HepG2 (cell line): ENCODE measurements around the gene MMP7. TPM values are rescaled to one million over a fixed set of nuclear protein-coding genes. Genes with fewer than 3 reads are reported as not detected.

Experiments
- CEBPZ ChIP-seq: IDR thresholded peaks from 2 replicates; pipeline ENCODE4 v1.6.1; 2012; ENCODE audit warnings: low read length, improper control_type of control experiment
- GABPA ChIP-seq, 2 experiments: IDR thresholded peaks; 2 replicates each; pipeline ENCODE4 v1.6.1; 2011 to 2016; ENCODE audit warnings: low read depth in 2 of 2, low read length in 1 of 2, missing biosample characterization in 1 of 2, missing genetic modification characterization in 1 of 2
- GRHL1 ChIP-seq: sonication (generic); formaldehyde crosslinking; conservative IDR thresholded peaks from 2 replicates; pipeline ENCODE4 v1.8.0; 2022; ENCODE audit warnings: missing genetic modification reagents
- MTF1 ChIP-seq: sonication (generic); formaldehyde crosslinking; IDR thresholded peaks from 2 replicates; pipeline ENCODE4 v1.5.0; 2020; ENCODE audit warnings: missing genetic modification reagents
- SNAPC5 ChIP-seq: sonication (generic); formaldehyde crosslinking; IDR thresholded peaks from 2 replicates; pipeline ENCODE4 v1.8.1; 2023; ENCODE audit warnings: mild to moderate bottlenecking, missing genetic modification reagents, borderline replicate concordance
- ZNF674 ChIP-seq: sonication (generic); formaldehyde crosslinking; IDR thresholded peaks from 2 replicates; pipeline ENCODE4 v1.5.0; 2020; ENCODE audit warnings: low read depth, mild to moderate bottlenecking, missing genetic modification reagents
- polyA plus RNA-seq, 8 experiments: library from polyadenylated mRNA; depleted of rRNA in 3 of 8; stranded (reverse) in 7 of 8; unstranded in 1 of 8; fragments of >200 nt; fragmentation: Illumina TruSeq in 4 of 8; extraction: Trizol in 4 of 8; gene quantifications; 2 replicates each; pipeline versions ENCODE4 v1.2.1 to v1.2.3, GENCODE V29; 2011 to 2016; ENCODE audit warnings: low read depth in 4 of 8, missing spikeins in 1 of 8, mixed read lengths in 1 of 8; ENCODE audit not compliant: insufficient read depth in 1 of 8
- total RNA-seq, 5 experiments: library from RNA; depleted of rRNA; stranded (reverse); fragments of >200 nt; fragmentation: Illumina TruSeq; extraction: Trizol; gene quantifications; 2 replicates each; pipeline ENCODE4 v1.2.3, GENCODE V29; 2016; ENCODE audit warnings: low read depth in 1 of 5
- TF ChIP-seq, protein P1 (sequence below): sonication (generic); formaldehyde crosslinking; IDR thresholded peaks from 2 replicates; pipeline ENCODE4 v1.5.0; 2020; ENCODE audit warnings: missing genetic modification reagents
- TF ChIP-seq, protein P2 (sequence below): sonication (generic); formaldehyde crosslinking; IDR thresholded peaks from 2 replicates; pipeline ENCODE4 v1.9.0; 2021; ENCODE audit warnings: missing genetic modification reagents, borderline replicate concordance

MMP7 gene
- total and polyA plus RNA-seq, 2 of the 13 experiments (the other 11 are each of a cell fraction or from before 2014, with no cell fraction given) = 0.17 TPM; not detected in 1

DNA sequence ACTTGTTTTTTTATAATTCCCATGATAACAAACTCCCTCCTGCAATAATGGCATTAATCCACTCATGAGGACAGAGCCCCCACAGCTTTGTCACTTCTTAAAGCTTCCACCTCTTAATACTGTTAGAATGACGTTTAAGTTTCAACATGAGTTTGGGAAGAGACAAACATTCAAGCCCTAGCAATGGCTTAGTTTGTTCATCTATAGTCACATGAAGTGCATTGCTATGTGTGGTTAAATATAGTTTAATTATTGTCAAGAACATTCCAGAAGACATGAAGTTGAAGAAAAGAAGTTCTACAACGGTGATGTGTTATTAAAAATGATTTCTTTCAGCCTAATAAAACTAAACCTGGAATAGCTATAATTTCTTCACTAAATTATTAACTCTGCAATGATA is 30.6 kb downstream of the MMP7 start (continued):
- TF ChIP-seq ZNF674 (CRISPR knock-in tag) = no peak
- no peak for TF ChIP-seq GABPA (IDR thresholded peaks at IDR 0.05; ENCODE audit: low read depth, low read length)
- TF ChIP-seq GABPA (CRISPR knock-in tag; IDR thresholded peaks at IDR 0.05; ENCODE audit: low read depth) = no peak
- no peak for TF ChIP-seq CEBPZ
- TF ChIP-seq, protein P1, sequence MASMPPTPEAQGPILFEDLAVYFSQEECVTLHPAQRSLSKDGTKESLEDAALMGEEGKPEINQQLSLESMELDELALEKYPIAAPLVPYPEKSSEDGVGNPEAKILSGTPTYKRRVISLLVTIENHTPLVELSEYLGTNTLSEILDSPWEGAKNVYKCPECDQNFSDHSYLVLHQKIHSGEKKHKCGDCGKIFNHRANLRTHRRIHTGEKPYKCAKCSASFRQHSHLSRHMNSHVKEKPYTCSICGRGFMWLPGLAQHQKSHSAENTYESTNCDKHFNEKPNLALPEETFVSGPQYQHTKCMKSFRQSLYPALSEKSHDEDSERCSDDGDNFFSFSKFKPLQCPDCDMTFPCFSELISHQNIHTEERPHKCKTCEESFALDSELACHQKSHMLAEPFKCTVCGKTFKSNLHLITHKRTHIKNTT = no peak
- TF ChIP-seq GRHL1 (CRISPR knock-in tag) = no peak
- TF ChIP-seq, protein P2, sequence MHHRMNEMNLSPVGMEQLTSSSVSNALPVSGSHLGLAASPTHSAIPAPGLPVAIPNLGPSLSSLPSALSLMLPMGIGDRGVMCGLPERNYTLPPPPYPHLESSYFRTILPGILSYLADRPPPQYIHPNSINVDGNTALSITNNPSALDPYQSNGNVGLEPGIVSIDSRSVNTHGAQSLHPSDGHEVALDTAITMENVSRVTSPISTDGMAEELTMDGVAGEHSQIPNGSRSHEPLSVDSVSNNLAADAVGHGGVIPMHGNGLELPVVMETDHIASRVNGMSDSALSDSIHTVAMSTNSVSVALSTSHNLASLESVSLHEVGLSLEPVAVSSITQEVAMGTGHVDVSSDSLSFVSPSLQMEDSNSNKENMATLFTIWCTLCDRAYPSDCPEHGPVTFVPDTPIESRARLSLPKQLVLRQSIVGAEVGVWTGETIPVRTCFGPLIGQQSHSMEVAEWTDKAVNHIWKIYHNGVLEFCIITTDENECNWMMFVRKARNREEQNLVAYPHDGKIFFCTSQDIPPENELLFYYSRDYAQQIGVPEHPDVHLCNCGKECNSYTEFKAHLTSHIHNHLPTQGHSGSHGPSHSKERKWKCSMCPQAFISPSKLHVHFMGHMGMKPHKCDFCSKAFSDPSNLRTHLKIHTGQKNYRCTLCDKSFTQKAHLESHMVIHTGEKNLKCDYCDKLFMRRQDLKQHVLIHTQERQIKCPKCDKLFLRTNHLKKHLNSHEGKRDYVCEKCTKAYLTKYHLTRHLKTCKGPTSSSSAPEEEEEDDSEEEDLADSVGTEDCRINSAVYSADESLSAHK (CRISPR knock-in tag) = no peak
- TF ChIP-seq MTF1 (CRISPR knock-in tag) = no peak
- no peak for TF ChIP-seq SNAPC5 (CRISPR knock-in tag)
- TF ChIP-seq, all 625 proteins: peak for 0
